CD4-positive, alpha-beta T cell treated with Interleukin-17A for 1 hour (primary cell): ENCODE data around the gene NEK8.
"Not testable (repeated sequence)": the region's sequence is repeated elsewhere in the genome, so short reads cannot be mapped to it uniquely, and the experiment has no call there.

Source experiments
- DNase-seq: peaks from one replicate; pipeline ENCODE4 v3.0.0-alpha.2; 2020

NEK8 gene

DNA sequence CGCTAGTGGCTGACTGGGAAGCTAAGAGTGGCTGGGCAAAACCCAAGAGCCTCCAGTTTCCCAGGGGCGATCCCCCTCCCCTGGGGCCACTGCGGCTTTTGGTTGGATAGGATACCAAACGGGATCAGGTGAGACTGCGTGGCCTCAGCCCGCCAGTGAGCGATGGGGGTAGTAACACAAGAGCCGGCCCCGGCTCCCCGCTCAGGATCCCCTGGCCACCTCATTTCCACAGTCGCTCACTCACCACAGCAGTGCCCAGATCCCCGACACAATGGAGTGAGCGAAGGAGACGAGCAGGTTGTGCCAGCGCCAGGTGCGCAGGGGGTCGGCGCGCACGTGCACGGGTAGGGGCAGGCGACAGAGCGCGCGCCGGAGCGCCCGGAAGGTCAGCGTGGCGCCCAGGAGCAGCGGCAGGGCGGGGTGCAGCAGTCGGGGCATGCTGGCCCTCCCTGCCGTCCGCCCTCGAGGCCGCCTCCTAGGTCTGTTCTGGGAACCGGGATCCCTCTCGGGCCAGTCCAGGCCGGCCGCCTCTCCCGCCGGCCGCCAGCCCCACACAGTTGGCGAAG is 2.8 kb upstream of the NEK8 start:
- no peak for DNase-seq

- peak; percentile 71 for DNase-seq
Measured at GRCh38 chr17:28726226-28726626, 2.4 kb upstream of the NEK8 start, which contains the start of gene TLCD1. TLCD1 (minus strand) TSS chr17:28726233; CDS start chr17:28726097, 136 bp downstream.

DNA sequence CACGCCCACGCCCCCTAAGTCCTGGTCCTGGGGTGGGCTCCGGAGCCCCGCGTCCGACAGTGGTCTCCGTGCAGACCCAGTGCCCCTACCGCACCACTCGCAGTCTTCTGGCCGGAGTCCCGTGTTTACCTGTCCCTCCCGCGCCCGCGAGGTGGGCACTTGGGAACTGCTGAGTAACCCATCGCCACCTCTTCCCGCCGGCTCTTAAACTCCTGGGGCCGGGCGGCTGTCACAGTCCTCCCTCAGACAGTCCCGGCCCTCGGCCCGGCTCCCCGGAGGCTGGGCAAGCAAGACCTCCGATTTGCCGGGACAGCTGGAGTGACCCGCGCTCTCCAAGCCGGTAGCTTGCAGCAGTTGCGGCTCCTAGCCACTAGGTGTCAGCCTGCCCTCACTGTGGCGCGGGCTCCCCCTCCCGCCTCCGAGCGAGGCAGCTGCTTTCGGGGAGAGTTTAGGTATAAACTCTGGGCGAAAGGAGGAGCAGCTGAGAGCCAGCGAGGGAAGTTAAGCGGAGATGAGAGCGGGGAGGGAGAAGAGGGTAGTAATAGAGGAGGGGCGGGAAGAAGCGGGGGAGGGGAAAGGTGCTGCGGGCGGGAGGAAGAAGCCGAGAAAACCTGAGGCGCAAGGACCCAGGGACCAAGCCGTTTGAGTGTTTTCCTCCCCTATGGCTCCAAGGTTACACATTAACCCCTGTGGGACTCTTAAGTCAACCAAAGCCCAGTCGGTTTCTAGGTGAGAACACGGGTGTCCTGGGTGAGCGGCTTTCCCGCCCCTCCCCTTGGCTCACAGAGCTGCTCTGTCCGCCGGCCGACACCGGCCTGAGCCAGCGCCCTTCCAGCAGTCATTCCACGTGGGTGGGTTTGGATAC is 1.7 kb upstream of the NEK8 start:
- peak; percentile 93 for DNase-seq

DNA sequence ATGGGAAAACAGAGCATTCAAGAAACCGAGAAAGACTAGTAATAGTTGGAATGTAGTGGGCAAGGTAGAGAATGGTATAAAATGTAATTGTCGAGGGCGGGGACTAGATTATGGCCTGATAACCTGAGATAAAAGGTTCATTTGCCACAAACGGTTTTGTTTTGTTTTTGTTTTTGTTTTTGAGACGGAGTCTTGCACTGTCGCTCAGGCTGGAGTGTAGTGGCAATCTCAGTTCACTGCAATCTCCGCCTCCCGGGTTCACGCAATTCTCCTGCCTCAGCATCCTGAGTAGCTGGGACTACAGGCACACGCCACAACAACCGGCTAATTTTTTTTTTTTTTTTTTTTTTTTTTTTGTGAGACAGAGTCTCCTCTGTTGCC is 1.4 kb downstream of the NEK8 start:
- DNase-seq, result no peak

- no peak for DNase-seq
Measured at GRCh38 chr17:28733346-28733745, 4.8 kb downstream of the NEK8 start.

GRCh38 chr17:28734712-28735241 is 6.2 kb downstream of the NEK8 start:
- no peak for DNase-seq

DNA sequence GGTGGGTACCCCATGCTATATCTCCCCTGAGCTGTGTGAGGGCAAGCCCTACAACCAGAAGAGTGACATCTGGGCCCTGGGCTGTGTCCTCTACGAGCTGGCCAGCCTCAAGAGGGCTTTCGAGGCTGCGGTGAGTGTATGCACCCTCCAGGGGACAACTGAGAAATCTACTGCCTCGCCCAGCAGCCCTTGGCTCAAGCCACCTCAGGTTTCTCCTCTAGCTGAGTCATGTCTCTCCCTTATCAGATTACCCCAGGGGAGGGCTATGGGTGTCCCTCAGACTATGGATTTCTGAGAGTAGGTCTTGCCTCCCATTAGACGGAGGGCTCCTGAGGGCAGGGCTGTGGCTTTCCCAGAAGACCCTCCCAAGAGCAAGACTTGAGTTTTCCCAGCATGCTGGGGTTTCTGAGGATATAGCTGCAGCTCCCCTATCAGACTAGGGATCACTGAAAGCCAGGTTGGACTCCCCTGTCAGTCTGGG is 6.7 kb downstream of the NEK8 start:
- DNase-seq, result no peak

DNA sequence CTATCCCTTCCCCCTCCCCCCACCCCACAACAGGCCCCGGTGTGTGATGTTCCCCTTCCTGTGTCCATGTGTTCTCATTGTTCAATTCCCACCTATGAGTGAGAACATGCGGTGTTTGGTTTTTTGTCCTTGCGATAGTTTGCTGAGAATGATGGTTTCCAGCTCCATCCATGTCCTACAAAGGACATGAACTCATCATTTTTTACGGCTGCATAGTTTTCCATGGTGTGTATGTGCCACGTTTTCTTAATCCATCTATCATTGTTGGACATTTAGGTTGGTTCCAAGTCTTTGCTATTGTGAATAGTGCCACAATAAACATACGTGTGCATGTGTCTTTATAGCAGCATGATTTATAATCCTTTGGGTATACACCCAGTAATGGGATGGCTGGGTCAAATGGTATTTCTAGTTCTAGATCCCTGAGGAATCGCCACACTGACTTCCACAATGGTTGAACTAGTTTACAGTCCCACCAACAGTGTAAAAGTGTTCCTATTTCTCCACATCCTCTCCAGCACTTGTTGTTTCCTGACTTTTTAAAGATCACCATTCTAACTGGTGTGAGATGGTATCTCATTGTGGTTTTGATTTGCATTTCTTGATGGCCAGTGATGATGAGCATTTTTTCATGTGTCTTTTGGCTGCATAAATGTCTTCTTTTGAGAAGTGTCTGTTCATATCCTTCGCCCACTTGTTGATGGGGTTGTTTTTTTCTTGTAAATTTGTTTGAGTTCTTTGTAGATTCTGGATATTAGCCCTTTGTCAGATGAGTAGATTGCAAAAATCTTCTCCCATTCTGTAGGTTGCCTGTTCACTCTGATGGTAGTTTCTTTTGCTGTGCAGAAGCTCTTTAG is 7.6 kb downstream of the NEK8 start:
- not testable (repeated sequence) for DNase-seq

- no peak for DNase-seq
Measured at GRCh38 chr17:28737316-28737715, 8.7 kb downstream of the NEK8 start.

- DNase-seq, result no peak
Measured at GRCh38 chr17:28737770-28738679, 9.4 kb downstream of the NEK8 start.

DNA sequence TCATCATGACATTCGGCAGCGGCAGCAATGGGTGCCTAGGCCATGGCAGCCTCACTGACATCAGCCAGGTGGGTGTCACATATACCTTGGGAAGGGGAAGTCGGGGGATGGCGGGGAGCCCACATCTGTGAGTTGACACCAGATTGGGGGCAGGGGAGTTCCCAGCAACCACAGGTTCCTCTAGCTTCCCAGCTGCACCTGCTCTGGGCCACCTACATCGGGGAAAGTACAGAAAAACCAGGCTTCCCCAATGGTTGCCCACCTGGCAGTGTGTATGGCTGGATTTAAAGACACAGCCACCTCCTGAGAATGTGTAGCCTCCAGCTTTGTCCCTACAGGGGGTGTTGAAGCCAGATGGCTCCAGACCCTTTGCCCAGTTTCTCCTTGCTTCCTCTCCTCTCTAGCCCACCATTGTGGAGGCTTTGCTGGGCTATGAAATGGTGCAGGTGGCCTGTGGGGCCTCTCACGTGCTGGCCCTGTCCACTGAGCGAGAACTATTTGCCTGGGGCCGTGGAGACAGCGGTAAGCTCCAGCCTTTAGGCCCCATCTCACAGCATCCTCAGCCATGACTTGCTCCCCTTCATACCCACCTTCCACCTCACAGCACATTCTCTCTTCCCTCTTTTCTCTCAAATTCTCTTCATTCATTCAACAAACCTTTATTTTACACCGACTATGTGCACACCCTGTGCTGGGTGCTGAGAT is 10.2 kb downstream of the NEK8 start:
- DNase-seq, result peak; percentile 74

GRCh38 chr17:28740406-28741357 is 12.1 kb downstream of the NEK8 start:
- DNase-seq, result no peak

DNA sequence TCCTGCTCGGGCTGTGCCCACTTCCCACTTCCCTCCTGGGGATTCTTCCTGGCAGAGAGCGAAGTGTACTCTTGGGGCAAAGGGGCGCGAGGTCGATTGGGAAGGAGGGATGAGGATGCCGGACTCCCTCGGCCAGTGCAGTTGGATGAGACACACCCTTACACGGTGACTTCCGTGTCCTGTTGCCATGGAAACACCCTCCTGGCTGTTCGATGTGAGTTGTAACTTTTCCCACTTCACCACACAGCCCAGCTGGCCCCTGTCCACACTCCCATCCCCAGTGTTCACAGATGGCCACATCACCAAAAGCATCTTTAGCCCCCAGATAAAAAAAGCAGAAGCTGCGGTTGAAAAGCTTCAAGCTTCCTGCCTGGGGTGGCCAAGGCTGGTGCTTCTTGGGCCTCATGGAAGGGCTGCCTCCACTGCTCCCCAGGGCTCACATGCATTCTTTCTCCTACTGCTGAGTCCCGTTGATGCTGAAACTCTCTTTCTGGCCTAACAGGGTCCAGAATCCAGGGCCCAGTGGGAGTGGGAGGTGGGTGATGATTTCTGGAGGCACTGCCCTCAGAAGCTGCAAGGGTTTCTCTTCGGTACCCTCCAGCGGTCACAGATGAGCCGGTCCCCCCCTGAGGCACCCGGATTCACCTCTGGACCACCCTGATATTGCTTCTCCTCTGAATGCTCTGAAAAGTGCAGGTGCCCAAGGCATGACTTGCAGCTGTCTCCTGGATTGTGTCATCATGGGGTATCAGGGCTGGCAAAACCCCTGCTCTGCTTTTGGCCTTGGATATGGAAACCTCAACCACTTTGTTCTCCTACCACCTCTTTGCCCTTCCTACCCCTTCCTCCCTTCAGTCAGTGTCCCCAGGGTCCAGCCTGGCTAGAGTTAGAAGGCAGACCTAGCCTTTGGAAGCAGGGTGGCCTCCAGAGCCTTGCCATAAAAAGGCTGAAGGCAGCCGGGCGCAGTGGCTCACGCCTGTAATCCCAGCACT is 13.1 kb downstream of the NEK8 start:
- DNase-seq, result peak; percentile 23

DNA sequence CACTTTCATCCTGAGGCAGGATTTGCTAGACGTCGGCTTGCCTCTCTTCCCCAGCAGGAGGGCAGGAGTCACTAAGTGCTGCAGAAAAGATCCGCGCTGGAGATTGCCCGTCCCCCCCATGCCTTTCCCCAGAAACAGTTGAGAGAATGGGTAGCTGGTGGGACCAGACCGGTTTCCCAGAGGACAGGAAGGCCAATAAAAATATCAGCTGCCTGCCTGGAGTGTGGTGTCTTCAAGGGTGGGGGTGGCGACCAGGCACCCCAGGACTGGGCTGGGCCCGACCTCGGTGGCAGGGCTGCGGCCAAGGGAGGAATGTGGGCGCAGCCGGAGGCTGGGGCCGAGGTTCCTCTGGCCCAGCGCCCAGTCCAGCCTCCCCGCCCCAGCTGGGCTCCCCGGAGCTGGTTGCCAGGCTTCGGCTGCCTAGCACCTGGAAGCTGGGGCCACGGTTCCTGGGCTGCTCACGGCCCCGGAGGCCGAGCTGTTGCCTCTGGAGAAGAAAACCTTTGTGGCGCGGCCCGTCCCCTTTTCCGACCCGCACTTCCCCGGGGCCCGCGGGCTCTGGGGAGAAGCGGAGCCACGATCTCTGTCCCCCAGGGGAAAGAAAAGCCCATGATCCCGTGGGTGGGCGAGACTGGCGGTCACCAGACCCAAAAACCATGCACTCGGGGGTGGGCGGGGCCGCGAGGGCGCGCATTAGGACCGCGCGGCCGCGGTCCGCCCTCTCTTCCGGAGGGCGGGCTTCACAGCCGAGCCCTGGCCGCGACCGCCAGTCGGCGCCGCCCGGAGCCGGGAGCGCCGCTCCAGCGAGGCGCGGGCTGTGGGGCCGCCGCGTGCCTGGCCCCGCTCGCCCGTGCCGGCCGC is 14.9 kb downstream of the NEK8 start, which contains the start of gene TRAF4:
Gene TRAF4, plus strand, starts transcription at position 769 of the 861 bp plus-strand sequence. CDS start 102 bp downstream, outside the sequence.
- DNase-seq, result peak; percentile 78

GRCh38 chr17:28744104-28744971 is 15.8 kb downstream of the NEK8 start:
- peak; percentile 77 for DNase-seq

- DNase-seq, result peak; percentile 49
Measured at GRCh38 chr17:28744972-28745785, 16.6 kb downstream of the NEK8 start.
